GM21528 (cell line): Measurements from ENCODE around the gene PPM1E.
"Not testable (repeated sequence)": the region's sequence is repeated elsewhere in the genome, so short reads cannot be mapped to it uniquely, and the experiment has no call there.

Source experiments
- ATAC-seq: cut with Tn5 transposase; IDR thresholded peaks from one replicate; pipeline ENCODE4 v1.9.1; 2021; ENCODE audit warnings: mild to moderate bottlenecking, moderate library complexity; ENCODE audit not compliant: unreplicated experiment, low FRiP score

PPM1E gene

GRCh38 chr17:58837699-58838098 lies 82.0 kb downstream of the PPM1E start:
- ATAC-seq = no peak

DNA sequence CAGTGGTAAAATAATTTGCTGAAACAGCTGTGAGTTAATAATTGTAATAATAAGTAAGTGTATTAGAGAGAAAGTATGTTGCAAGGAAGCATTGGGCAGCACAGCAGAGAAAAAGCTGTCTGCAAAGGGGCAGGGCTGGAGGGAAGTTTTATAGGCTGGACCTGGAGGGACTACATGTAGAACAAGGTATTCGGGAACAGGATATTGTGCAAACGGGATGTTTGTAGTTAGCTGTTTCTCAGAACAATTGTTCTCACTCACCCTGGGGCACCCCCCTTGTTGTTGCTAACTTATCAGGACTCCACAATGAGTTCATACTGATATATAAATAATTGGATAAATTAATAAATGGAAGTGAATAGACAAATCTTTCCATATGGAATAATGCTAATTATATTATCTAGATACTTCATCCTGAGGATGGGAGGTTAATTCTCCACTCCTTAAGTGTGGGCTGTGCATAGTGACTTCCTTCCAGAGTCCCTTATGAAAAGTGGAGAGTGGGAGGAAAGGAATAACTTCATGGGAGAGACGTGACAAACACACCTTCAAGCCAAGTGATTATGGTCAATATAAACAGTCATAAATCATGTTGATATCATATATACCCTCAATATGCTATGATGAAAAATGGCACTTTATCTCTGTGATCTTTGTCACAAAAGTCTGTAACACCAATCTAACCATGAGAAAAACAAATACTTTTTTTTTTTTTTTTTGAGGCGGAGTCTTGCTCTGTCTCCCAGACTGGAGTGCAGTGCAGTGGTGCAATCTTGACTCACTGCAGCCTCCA lies 85.4 kb downstream of the PPM1E start:
- ATAC-seq = no peak

GRCh38 chr17:58846413-58846812 lies 90.8 kb downstream of the PPM1E start:
- ATAC-seq = not testable (repeated sequence)

- ATAC-seq = not testable (repeated sequence)
Measured at GRCh38 chr17:58850106-58850505, 94.5 kb downstream of the PPM1E start.

- ATAC-seq = no peak
Measured at GRCh38 chr17:58865301-58865700, 109.6 kb downstream of the PPM1E start.

DNA sequence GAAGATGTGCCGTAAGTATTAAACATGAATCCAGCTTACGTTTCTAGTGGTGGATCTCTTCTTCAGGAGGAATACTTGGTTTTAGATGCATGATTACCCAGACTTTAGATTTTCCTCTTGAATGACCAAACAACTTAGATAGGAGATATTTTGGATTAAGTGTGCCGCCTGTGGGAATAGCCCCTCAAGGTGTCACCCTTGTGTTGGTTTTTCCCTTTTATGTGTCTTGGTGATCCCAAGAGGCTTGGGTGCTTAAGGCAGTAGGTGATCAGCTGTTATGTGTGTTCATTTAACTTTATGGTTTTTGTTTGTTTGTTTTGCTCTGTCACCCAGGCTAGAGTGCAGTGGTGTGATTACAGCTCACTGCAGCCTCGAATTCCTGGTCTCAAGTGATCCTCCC lies 115.1 kb downstream of the PPM1E start:
- ATAC-seq = no peak

- no peak for ATAC-seq
Measured at GRCh38 chr17:58873926-58874325, 118.3 kb downstream of the PPM1E start.

- ATAC-seq = no peak
Measured at GRCh38 chr17:58875261-58875660, 119.6 kb downstream of the PPM1E start.

DNA sequence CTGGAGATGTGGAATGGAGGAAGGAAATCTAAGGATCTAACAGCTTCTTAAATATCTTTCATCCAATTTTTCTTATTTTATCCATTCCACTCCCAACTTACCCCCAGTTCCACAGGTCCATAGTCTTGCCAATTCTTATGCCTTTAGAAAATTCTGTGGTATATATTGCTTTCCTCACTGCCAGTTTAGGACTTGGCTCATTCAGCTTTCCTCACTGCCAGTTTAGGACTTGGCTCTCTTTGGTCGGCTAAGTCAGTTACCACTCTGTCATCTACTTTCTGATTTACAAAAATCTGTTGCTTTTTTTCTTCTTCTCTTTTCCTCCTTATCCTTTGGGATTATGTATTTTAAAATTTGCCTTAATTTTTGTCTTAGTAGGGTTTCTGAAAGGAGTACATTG lies 128.5 kb downstream of the PPM1E start:
- ATAC-seq = no peak

GRCh38 chr17:58886514-58886913 lies 130.9 kb downstream of the PPM1E start:
- ATAC-seq = no peak

GRCh38 chr17:58889928-58890327 lies 134.3 kb downstream of the PPM1E start:
- no peak for ATAC-seq

GRCh38 chr17:58899191-58899590 lies 143.5 kb downstream of the PPM1E start:
- no peak for ATAC-seq

DNA sequence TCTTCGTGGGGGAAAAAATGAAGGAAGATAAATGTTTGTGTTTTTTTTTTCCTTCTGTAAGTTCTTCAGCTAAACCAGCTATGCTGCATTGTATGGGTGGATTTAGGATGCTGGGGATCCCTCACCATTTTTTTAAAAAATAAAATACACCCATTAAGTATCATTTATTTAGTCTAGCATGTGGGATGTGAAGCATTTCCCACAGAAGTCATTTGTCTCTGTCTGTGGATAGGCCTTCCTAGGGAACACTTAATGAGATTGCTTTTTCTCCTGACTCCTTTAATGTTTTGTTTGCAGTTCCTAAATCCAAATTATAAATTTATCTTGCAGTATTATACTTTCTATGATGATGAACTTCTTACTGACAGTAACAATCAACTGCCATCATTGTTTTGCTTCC lies 146.7 kb downstream of the PPM1E start:
- no peak for ATAC-seq

DNA sequence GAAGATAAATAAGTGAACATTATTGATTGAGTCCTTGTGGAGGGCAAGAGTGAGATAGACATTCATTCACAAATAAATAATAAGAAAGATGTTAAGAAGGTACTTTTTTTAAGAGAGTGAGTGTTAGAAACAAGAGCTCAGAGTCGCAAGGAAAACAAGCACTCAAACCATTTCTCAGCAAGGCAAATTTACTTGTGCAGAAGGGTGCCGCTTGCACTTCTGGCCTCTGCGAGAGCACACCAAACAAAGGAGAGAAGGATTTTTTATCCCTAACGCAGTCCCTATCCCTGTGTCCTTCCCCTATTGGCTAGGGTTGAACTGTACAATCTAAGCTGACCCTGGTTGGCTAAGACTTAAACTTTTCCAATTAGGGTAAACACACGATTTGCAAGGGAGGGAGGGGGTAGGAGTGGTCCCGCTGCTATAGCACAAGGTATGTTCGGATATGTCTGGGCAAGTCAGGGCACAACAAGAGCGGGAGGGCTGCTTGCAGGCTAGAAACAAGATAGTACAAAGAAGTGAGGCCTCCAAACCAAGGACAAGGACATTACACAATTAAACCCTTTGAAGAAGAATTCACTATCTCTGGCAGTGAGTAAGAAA lies 156.2 kb downstream of the PPM1E start:
- no peak for ATAC-seq

DNA sequence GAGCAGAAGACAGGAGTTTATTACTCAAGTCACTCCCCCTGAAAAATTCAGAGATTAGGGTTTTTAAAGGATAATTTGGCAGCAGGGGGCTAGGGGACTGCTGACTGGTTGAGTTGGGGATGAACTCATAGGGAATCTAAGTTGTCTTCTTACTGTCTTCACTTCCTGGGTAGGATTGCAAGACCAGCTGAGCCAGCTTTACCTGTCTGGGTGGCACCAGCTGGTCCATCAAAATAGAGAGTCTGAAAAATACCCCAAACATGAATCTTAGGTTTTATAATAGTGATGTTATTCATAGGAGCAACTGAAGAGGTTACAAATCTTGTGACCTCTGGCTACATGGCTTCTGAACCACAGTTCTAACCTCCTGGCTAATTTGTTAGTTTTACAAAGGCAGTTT lies 157.9 kb downstream of the PPM1E start:
- no peak for ATAC-seq

DNA sequence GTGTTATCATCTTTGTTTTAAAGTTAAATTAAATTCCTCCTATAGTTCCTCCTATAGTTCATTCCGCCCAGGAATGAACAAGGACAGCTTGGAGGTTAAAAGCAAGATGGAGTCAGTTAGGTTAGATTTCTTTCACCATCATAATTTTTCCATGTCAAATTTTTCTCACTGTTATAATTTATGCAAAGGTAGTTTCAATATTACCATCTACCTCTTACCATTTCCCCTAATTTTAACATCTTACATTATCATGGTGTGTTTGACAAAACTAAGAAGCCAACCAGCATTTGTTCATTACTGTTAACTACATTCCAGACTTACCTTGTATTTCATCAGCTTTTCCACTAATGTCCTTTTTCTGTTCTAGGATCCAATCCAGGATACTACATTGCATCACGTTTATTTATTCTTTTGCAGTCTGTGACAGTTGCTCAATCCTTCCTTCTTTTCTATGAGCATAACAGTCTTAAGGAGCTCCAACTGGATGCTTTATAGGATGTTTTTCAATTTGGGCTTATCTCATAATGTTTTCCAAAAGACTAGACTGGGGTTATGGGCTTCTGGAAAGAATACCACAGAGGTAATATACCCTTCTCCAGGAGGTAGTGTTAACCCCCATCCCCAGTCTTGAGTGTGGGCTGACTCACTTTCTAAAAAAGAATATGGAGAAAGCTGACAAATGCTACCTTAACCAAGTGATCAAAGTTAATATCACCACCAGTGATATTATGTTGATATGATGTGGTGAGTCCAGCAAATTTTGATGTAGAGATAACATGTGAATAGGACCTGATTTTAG lies 158.5 kb downstream of the PPM1E start:
- ATAC-seq = no peak

DNA sequence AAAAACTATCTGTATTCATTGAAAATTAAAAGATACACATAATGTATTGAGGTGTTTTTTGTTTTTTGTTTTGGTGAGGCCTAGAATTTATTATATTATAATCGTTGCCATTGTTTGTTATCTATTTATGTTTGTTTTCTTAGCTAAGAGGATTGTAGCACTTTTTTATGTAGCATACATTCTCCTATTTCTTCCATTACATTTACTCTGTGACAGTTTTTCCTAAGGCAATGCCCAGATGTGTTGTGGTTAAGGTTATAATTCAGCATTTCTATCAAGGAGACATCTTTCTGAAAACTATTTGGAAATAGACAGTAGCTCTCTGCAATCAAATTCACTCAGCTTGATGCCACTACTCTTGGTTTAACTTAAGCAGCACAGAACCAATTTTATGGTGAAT lies 161.6 kb downstream of the PPM1E start:
- ATAC-seq = no peak

GRCh38 chr17:58918072-58918471 lies 162.4 kb downstream of the PPM1E start:
- no peak for ATAC-seq

DNA sequence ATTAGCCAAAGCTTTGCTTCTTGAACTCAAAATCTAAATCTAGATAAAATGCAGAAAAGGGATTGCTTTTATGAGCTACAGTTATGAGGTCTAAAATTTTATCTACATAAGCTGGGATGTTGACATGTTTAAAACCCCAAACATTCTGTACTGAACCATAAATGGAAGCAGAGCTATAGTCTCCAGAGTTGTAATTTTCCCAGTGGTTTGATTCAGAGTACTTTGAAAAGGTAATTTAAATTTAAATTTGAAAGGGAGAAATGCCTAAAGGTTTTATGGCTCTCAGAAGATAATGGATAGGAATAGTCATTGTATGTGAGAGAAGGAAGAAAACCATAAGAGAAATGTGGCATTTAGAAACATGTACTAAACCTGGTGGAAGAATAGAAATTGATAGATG lies 163.2 kb downstream of the PPM1E start:
- ATAC-seq = no peak

GRCh38 chr17:58920773-58921172 lies 165.1 kb downstream of the PPM1E start:
- ATAC-seq = no peak

DNA sequence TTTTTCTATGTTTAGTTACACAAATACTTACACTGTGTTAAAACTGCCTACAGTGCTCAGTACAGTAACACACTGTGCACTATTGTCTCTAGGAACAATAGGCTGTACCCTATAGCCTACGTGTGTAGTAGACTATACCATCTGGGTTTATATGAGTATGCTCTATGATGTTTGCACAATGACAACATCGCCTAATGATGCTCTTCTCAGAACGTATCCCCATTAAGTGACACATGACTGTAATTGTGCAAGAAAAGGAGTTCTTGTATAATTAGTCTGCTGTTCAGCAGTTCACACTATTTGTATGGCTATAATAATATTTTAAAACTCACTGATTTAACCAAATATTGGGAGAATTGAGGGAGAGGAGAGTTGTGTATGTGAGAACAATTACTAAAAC lies 177.3 kb downstream of the PPM1E start:
- no peak for ATAC-seq
